ENCODE results near the gene UGT1A8.

- TF ChIP-seq, protein P1, sequence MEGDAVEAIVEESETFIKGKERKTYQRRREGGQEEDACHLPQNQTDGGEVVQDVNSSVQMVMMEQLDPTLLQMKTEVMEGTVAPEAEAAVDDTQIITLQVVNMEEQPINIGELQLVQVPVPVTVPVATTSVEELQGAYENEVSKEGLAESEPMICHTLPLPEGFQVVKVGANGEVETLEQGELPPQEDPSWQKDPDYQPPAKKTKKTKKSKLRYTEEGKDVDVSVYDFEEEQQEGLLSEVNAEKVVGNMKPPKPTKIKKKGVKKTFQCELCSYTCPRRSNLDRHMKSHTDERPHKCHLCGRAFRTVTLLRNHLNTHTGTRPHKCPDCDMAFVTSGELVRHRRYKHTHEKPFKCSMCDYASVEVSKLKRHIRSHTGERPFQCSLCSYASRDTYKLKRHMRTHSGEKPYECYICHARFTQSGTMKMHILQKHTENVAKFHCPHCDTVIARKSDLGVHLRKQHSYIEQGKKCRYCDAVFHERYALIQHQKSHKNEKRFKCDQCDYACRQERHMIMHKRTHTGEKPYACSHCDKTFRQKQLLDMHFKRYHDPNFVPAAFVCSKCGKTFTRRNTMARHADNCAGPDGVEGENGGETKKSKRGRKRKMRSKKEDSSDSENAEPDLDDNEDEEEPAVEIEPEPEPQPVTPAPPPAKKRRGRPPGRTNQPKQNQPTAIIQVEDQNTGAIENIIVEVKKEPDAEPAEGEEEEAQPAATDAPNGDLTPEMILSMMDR (IDR thresholded peaks at IDR 0.05): no peak
- no peak for TF ChIP-seq POLR2A (IDR thresholded peaks at IDR 0.05)
- TF ChIP-seq POLR2AphosphoS5 (IDR thresholded peaks at IDR 0.05): no peak
These were observed 182.3 kb downstream of the UGT1A8 start for GRCh38 chr2:233799716-233800115.

Measured in sigmoid colon (tissue), 4 donors.